Activated B cell treated with CpG ODN at 0.5 μM for 24 hours (primary cell): ENCODE measurements around the gene TMEM117. TPM values are rescaled to one million over a fixed set of nuclear protein-coding genes. Genes with fewer than 3 reads are reported as not detected.
"Not testable (repeated sequence)": the region's sequence is repeated elsewhere in the genome, so short reads cannot be mapped to it uniquely, and the experiment has no call there.

Experiments
- ATAC-seq: fragments of 200-7000 bp; cut with Tn5 transposase; one replicate; pipeline ENCODE4 v1.10.0; 2021; ENCODE audit warnings: low read depth, mild to moderate bottlenecking, moderate library complexity
- CTCF ChIA-PET: fragments of 350-600 bp; sonication (Branson Sonifier 250); formaldehyde crosslinking; loops from one replicate; lab custom pipeline; 2021; ENCODE audit warnings: antibody characterized with exemption; lab: Charles Lee
- POLR2A ChIA-PET: fragments of 350-600 bp; sonication (Branson Sonifier 250); formaldehyde crosslinking; loops from one replicate; lab custom pipeline; 2021; ENCODE audit warnings: antibody characterized with exemption; lab: Charles Lee
- DNase-seq: peaks from one replicate; pipeline ENCODE4 v3.0.0; 2022
- H3K27ac Mint-ChIP-seq: one replicate; pipeline ENCODE4 v1.8.0; 2020; ENCODE audit warnings: mixed read lengths
- H3K27me3 Mint-ChIP-seq: one replicate; pipeline ENCODE4 v1.8.0; 2021; ENCODE audit warnings: mixed read lengths
- H3K36me3 Mint-ChIP-seq: one replicate; pipeline ENCODE4 v1.8.0; 2021; ENCODE audit warnings: low read depth, mixed read lengths
- H3K4me1 Mint-ChIP-seq: one replicate; pipeline ENCODE4 v1.8.0; 2021; ENCODE audit warnings: mixed read lengths
- H3K4me3 Mint-ChIP-seq: one replicate; pipeline ENCODE4 v1.8.0; 2020; ENCODE audit warnings: mild to moderate bottlenecking, mixed read lengths
- H3K9me3 Mint-ChIP-seq: one replicate; pipeline ENCODE4 v1.8.0; 2020; ENCODE audit warnings: mixed read lengths
- intact Hi-C: fragments of 100-400 bp; cut with micrococcal nuclease; formaldehyde crosslinking; loops from one replicate; pipeline ENCODE4 v1.15.1; 2024
- total RNA-seq: library from RNA; stranded (reverse); gene quantifications from 2 replicates; pipeline ENCODE4 v1.2.3, GENCODE V29; 2022
- TF ChIP-seq, protein P1 (sequence below): fragments of 200-600 bp; IDR thresholded peaks from one replicate; pipeline ENCODE4 v1.8.0; 2022; ENCODE audit warnings: antibody characterized with exemption, mild to moderate bottlenecking

The TMEM117 gene
- total RNA-seq, 1 donor from 2014 or later, result 4.8 TPM

DNA sequence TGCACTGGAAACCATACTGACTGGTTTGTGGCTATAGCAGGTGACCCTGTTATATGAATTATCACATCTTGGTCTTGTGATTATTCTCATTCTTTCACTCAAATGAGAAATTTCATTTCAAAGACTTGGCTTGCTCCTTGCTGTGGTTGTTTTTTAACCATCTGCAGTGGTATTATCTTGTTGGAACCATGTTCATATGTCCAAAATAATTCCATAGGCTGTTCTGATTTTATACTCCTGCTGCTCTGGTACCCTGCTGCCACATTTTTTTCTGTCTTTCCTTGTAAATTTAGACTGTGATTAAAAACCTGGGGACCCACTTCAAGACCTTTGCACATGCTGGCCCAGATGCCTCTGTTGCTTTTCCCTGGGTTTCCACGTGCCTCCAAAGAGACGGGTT, 190.2 kb downstream of the TMEM117 start:
- TF ChIP-seq, protein P1, sequence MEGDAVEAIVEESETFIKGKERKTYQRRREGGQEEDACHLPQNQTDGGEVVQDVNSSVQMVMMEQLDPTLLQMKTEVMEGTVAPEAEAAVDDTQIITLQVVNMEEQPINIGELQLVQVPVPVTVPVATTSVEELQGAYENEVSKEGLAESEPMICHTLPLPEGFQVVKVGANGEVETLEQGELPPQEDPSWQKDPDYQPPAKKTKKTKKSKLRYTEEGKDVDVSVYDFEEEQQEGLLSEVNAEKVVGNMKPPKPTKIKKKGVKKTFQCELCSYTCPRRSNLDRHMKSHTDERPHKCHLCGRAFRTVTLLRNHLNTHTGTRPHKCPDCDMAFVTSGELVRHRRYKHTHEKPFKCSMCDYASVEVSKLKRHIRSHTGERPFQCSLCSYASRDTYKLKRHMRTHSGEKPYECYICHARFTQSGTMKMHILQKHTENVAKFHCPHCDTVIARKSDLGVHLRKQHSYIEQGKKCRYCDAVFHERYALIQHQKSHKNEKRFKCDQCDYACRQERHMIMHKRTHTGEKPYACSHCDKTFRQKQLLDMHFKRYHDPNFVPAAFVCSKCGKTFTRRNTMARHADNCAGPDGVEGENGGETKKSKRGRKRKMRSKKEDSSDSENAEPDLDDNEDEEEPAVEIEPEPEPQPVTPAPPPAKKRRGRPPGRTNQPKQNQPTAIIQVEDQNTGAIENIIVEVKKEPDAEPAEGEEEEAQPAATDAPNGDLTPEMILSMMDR, result no peak
- Mint-ChIP-seq H3K4me1 (peaks cover 7% of the 10 kb centered on the region), H3K27ac (no peak overlapping the region), H3K4me3 (no peak overlapping the region), H3K9me3 (peaks cover 10% of the 10 kb centered on the region), H3K36me3 (peaks cover 8% of the 10 kb centered on the region), H3K27me3 (no peaks in the 10 kb centered on the region)
- intact Hi-C loops, result no loop called here
- no peak for DNase-seq
- ATAC-seq, result no peak
- ChIA-PET POLR2A (no interaction called here), CTCF (no interaction called here)

DNA sequence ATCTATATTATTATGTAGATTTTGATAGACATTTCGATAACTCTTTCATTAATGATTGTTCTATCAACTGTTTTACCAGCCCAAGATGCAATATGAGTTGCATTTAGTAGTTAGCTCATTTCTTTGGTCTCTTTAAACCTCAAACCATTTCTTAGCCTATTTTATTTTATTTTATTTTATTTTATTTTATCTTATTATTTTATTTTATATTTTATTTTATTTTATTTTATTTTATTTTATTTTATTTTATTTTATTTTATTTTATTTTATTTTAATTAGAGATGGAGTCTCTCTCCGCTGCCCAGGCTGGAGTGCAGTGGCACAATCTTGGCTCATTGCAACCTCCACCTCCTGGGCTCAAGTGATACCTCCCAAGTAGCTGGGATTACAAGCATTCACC, 191.0 kb downstream of the TMEM117 start:
- H3K4me3 Mint-ChIP-seq, H3K9me3 Mint-ChIP-seq, H3K4me1 Mint-ChIP-seq, ATAC-seq, intact Hi-C loops, CTCF ChIA-PET, H3K27ac Mint-ChIP-seq, DNase-seq, POLR2A ChIA-PET, H3K27me3 Mint-ChIP-seq: not testable (repeated sequence)
- peaks cover 12% of the 10 kb centered on the region for H3K36me3 Mint-ChIP-seq

DNA sequence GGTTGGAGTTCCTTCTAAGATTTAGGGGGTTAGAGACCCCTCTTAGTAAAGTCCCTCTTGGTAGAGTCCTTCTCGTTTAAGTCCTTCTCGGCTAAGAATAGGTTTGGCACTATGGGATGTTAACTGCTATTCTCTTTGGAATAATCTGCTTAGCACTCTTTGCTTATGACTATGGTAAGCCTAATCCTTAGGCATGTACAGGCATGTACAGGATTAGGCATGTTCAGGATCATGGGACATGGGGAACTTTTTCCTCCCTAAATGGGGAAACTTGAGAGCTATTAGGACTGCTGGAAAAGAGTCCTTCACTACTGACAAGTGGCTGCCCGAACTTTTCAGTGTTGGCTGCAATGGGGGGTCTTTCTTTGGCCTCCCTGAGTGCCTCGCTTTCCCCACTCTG, 193.3 kb downstream of the TMEM117 start:
- peaks cover 4% of the 10 kb centered on the region for H3K9me3 Mint-ChIP-seq
- no peaks in the 10 kb centered on the region for H3K27me3 Mint-ChIP-seq
- TF ChIP-seq, protein P1, result no peak
- H3K4me3 Mint-ChIP-seq, result no peak overlapping the region
- no peak overlapping the region for H3K27ac Mint-ChIP-seq
- peaks cover 14% of the 10 kb centered on the region for H3K36me3 Mint-ChIP-seq
- ChIA-PET POLR2A (no interaction called here), CTCF (no interaction called here)
- H3K4me1 Mint-ChIP-seq, result no peaks in the 10 kb centered on the region
- ATAC-seq (no peak), DNase-seq (no peak)
- intact Hi-C loops, result no loop called here

DNA sequence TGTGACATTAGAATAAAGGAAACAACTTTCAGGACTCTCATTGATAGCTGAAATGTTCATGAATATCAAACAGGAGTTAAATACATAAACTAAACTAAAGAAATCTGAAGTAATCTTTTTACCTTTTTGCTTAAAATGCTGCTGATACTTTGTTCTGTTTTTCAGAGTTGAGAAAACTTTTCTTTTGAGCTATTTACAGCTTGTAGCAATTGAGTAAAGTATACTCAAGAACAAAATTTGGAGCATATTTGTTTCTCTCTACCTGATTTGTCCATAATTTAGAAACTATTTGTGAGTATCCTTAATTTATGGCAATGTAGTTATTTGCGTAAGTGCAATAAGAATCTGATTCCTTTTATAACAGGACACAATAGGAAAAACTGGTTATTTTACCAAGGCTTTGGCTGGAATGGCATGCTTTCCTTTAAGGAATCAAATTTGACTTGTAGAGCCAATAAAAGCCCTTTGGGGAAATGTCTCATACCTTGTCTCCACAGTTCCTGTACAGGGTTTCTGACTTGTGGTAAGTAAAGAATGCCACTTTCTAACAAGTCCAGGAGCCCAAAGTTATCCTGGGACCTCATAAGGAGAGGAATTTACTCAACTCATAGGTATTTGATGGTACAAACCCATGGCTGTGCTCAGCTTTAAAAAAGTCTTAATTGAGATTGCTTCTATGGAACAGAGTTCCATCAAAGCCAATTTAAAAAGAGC, 195.7 kb downstream of the TMEM117 start:
- Mint-ChIP-seq H3K4me1 (no peaks in the 10 kb centered on the region), H3K4me3 (no peak overlapping the region), H3K27ac (no peak overlapping the region), H3K36me3 (peaks cover 14% of the 10 kb centered on the region), H3K27me3 (no peaks in the 10 kb centered on the region), H3K9me3 (peaks cover 4% of the 10 kb centered on the region)
- ChIA-PET POLR2A (no interaction called here), CTCF (no interaction called here)
- intact Hi-C loops, result no loop called here
- DNase-seq (no peak), ATAC-seq (no peak)
- TF ChIP-seq, protein P1, result no peak

DNA sequence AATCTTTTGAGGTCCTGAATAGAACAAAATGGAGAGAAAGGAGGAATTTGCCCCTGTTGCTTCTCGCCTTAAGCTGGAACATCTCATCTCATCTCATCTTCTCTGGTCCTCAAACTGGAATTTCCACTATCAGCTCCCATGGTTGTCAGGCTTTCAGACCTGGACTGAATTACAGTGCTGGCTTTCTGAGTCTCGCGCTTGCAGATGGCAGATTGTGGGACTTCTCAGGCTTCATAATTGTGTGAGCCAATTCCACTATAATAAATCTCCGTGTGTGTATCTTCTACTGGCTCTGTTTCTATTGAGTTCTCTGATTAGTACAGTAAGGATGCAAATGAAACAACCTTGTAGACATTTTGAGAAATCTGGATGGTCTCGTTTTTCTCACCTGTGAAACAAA, 199.0 kb downstream of the TMEM117 start:
- ATAC-seq (no peak), DNase-seq (no peak)
- peaks cover 10% of the 10 kb centered on the region for H3K36me3 Mint-ChIP-seq
- no peak overlapping the region for H3K4me3 Mint-ChIP-seq
- TF ChIP-seq, protein P1, result no peak
- no peak overlapping the region for H3K27ac Mint-ChIP-seq
- POLR2A ChIA-PET, result no interaction called here
- no peaks in the 10 kb centered on the region for H3K9me3 Mint-ChIP-seq
- H3K4me1 Mint-ChIP-seq, result no peaks in the 10 kb centered on the region
- no peaks in the 10 kb centered on the region for H3K27me3 Mint-ChIP-seq
- intact Hi-C loops, result no loop called here
- CTCF ChIA-PET, result no interaction called here
